Measurements from ENCODE around the gene FUCA1.

DNA sequence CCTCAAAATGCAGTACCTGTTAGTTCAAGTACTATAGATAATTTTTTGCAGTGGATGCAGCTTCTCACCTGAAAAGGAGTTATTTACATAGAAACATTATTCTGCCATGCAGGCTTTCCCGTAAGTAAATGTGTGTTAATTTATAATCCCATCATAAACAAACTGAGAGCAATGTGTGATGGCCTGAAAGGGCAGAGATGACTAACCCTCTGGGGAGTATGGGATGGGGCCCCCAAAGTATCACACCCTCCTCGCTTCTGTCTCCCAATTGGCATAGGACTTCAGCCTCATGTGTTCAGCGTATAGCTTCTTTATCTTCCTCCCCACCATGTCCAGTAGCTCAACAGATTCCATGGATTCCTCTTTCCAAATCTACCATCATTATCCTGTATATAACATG is 50.5 kb downstream of the FUCA1 start:
- TF ChIP-seq CTCF (IDR thresholded peaks at IDR 0.05; ENCODE audit: low read length) = no peak
- no peak for TF ChIP-seq EZH2 (IDR thresholded peaks at IDR 0.05; ENCODE audit: borderline replicate concordance, low read length)

All from OCI-LY1 (cell line).